GM18951 (cell line): ENCODE data around the gene NOTCH4.

Experiments
- POLR2A ChIP-seq: IDR thresholded peaks from 4 replicates; pipeline ENCODE4 v1.6.1; 2011; ENCODE audit warnings: mild to moderate bottlenecking; ENCODE audit not compliant: insufficient read length, insufficient read depth; ENCODE audit errors: extremely low read depth
- in situ Hi-C: fragments of 300-500 bp; cut with MboI; formaldehyde crosslinking; loops from one replicate; pipeline ENCODE4 v1.12.0; 2022; ENCODE audit warnings: low sequenced_read_pairs, mixed read lengths, inconsistent platforms; ENCODE audit not compliant: unreplicated experiment

NOTCH4 gene

DNA sequence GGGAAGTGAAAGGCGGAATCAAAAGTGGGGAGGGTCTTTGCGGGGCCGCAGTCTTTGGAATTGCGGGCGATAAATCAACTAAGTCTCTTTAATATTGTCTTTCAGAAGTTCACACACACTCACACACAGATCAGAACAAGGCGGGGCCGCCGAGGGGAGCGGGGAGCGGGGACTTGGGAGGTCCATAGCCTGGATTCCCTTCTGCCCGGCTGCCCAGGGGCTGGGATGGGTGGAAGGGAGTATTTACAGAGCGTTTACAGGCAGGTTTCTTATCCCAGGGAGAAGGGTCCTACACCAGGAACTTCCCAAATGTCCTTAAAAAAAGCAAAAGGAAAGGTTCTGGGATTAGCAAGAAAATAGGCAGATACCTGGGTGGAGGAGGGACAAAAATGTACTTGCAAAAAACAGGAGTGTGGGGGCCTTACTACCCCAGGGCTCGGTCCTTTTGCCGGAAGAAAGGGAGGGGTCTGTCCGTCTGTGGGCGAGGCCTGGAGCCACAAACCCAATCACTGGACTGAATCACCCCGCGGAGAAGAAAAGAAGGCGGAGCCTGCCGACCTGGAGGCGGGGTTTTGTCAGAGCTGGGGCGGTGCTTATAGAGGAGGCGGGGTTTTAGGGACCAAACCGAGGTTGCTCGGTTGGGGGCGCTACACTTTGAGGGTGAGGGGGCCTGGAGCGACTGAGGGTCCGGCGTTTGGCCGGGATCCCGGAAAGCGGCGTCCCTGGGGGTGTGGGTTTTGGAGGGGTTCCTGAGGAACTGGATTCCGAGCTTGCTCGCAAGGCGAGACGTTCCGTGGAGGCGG, 75.4 kb downstream of the NOTCH4 start:
- no peak for TF ChIP-seq POLR2A
- in situ Hi-C loops: no loop called here

DNA sequence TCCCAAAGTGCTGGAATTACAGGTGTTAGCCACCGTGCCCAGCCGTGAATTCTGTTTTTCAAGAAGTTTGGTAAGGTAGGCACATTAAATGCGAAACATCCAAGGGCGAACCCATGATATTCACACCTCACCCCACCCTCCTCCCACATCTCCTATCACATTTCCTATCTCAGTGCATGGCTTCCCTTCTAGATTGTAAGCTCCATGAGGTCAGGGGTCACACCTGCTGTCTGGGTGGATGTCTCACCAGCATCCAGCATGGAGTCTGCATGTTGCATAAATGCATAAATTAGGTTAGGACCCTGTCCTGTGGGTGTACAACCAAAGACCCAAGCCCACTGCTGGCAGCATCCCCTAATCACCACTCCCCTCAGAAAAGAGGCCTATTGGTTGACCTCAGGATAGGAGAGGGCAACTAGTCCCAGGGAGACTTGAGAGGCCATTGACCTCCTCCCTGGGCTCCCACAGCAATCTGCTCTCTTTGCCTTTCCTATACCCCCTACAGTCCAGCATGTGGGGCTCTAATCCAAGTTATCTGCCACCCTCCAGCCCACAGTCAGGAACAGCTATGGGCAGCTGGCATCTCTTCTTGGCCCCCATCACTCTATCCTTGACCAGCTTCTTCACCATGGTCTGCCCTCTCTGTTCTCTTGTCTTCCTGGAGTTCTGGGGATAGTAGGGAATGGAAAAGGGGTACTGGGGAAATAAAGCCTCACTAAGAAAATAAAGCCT, 76.3 kb downstream of the NOTCH4 start:
- in situ Hi-C loops: no loop called here
- TF ChIP-seq POLR2A: no peak

- in situ Hi-C loops: no loop called here
- TF ChIP-seq POLR2A: no peak
Observed at GRCh38 chr6:32146687-32147086, 77.2 kb downstream of the NOTCH4 start.

GRCh38 chr6:32146287-32146686, 77.6 kb downstream of the NOTCH4 start:
- in situ Hi-C loops: no loop called here
- TF ChIP-seq POLR2A: no peak
